A549 (cell line): ENCODE measurements around the gene DIP2C. TPM values are rescaled to one million over a fixed set of nuclear protein-coding genes. Genes with fewer than 3 reads are reported as not detected.

Experiments
- ATAC-seq, 2 experiments: fragments of 200-7000 bp in 1 of 2; fragments of >200 bp in 1 of 2; cut with Nextera tagmentation in 1 of 2; cut with Tn5 transposase in 1 of 2; 3 replicates each; pipeline versions ENCODE4 v1.8.0 to v1.9.1; 2018 to 2020; ENCODE audit warnings: mild to moderate bottlenecking in 1 of 2, moderate library complexity in 1 of 2
- CTCF ChIA-PET: fragments of 300-600 bp; sonication (Branson Sonifier 250); formaldehyde crosslinking; extraction: SDS; loops from one replicate; lab custom pipeline; 2021; ENCODE audit warnings: antibody characterized with exemption, inconsistent platforms; lab: Yijun Ruan, JAX
- POLR2A ChIA-PET: fragments of 350-600 bp; formaldehyde crosslinking; extraction: SDS; loops from one replicate; lab custom pipeline; 2021; ENCODE audit warnings: antibody characterized with exemption, inconsistent platforms; lab: Yijun Ruan, JAX
- DNase-seq, 2 experiments: peaks; one replicate each; pipeline versions ENCODE4 v3.0.0 to v3.0.0-alpha.2; 2011 to 2016; ENCODE audit warnings: low read depth in 1 of 2, low spot score in 1 of 2
- FAIRE-seq: peaks from 2 replicates; lab custom pipeline; 2011; peaks lifted over from hg19 to GRCh38; lab: Jason Lieb, UNC
- H3K27ac ChIP-seq, 2 experiments: fragments of >200 bp; sonication (Bioruptor Twin); formaldehyde crosslinking; 3 replicates each; pipeline ENCODE4 v1.5.1; 2016 to 2017
- H3K4me1 ChIP-seq: fragments of >200 bp; sonication (Bioruptor Twin); formaldehyde crosslinking; 3 replicates; pipeline ENCODE4 v1.6.1; 2016
- H3K4me2 ChIP-seq: fragments of >200 bp; sonication (Bioruptor Twin); formaldehyde crosslinking; 3 replicates; pipeline ENCODE4 v1.6.1; 2016
- H3K4me3 ChIP-seq: fragments of >200 bp; sonication (Bioruptor Twin); formaldehyde crosslinking; 3 replicates; pipeline ENCODE4 v1.5.1; 2016
- H3K9me3 ChIP-seq: fragments of >200 bp; sonication (Bioruptor Twin); formaldehyde crosslinking; 3 replicates; pipeline ENCODE4 v1.6.1; 2016
- EHMT2 ChIP-seq: fragments of 200-600 bp; sonication (generic); IDR thresholded peaks from 2 replicates; pipeline ENCODE4 v1.6.1; 2016; ENCODE audit warnings: antibody characterized with exemption, low read depth, mild to moderate bottlenecking, moderate library complexity
- EP300 ChIP-seq, 2 experiments: fragments of >200 bp; sonication (Bioruptor Twin); formaldehyde crosslinking; IDR thresholded peaks; 2 replicates in 1 of 2; 3 replicates in 1 of 2; pipeline ENCODE4 v1.6.1; 2016 to 2017
- HDAC2 ChIP-seq: fragments of 200-600 bp; sonication (generic); IDR thresholded peaks from 2 replicates; pipeline ENCODE4 v1.6.1; 2016
- HEYL ChIP-seq: fragments of 250-450 bp; sonication (Bioruptor Pico); IDR thresholded peaks from 2 replicates; pipeline ENCODE4 v1.8.0; 2021; ENCODE audit warnings: mild to moderate bottlenecking, moderate library complexity
- HOXB5 ChIP-seq: fragments of 250-450 bp; sonication (Bioruptor Pico); IDR thresholded peaks from 2 replicates; pipeline ENCODE4 v1.5.0; 2020; ENCODE audit warnings: mild to moderate bottlenecking, moderate library complexity
- NFE2L2 ChIP-seq: fragments of 150-350 bp; conservative IDR thresholded peaks from 2 replicates; pipeline ENCODE4 v1.6.1; 2014; ENCODE audit warnings: low read length
- POLR2A ChIP-seq: IDR thresholded peaks from 2 replicates; pipeline ENCODE4 v1.6.1; 2012; ENCODE audit warnings: mild to moderate bottlenecking, low read length
- RCOR1 ChIP-seq: fragments of 150-350 bp; IDR thresholded peaks from 2 replicates; pipeline ENCODE4 v1.6.1; 2014; ENCODE audit warnings: antibody characterized with exemption, low read length, low read depth
- RNF2 ChIP-seq: fragments of 200-600 bp; sonication (generic); IDR thresholded peaks from 2 replicates; pipeline ENCODE4 v1.6.1; 2016; ENCODE audit warnings: low read depth, mild to moderate bottlenecking, antibody characterized with exemption, moderate library complexity, borderline replicate concordance
- WGBS: methylation state at CpG from one replicate; pipeline ENCODE4 v1.1.6; 2017; ENCODE audit errors: missing lambda C conversion rate; 5-methylcytosine and 5-hydroxymethylcytosine counted together
- polyA plus RNA-seq, 4 experiments: library from polyadenylated mRNA; depleted of rRNA in 3 of 4; stranded (reverse); fragments of >200 nt; fragmentation: RNase III in 1 of 4; extraction: RNeasy Plus Mini Kit Qiagen cat#74134 plus additional on column Dnase treatment in 1 of 4; gene quantifications; 2 replicates in 3 of 4; 3 replicates in 1 of 4; pipeline ENCODE4 v1.2.3, GENCODE V29; 2011 to 2017
- TF ChIP-seq, protein P1 (sequence below): fragments of 150-350 bp; IDR thresholded peaks from 2 replicates; pipeline ENCODE4 v1.6.1; 2014; ENCODE audit warnings: low read depth, mild to moderate bottlenecking, low read length
- TF ChIP-seq, protein P2 (sequence below): fragments of 250-450 bp; sonication (Bioruptor Pico); IDR thresholded peaks from 2 replicates; pipeline ENCODE4 v1.5.0; 2021; ENCODE audit warnings: mild to moderate bottlenecking, moderate library complexity, borderline replicate concordance

Gene DIP2C
- polyA plus RNA-seq, 2 of the 4 experiments (the other 2 are of a cell fraction), result 3.7 to 5.0 TPM

DNA sequence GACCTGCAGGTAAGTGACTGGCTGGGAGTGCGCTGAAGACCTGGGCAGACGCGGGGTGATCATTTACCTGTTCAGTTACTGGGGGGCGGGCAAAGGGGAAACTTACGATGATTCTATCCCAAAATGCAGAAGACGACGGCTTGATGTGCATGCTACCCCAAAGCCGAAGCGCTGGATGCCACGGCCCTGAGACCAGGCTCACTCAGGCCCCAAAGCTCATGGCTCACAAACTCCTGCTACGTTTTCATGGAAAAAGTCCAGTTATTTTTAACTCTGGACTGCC lies 200.6 kb downstream of the DIP2C start (continued):
- TF ChIP-seq EHMT2, result no peak
- no peak for TF ChIP-seq RNF2
- TF ChIP-seq HOXB5 (CRISPR knock-in tag), result no peak

DNA sequence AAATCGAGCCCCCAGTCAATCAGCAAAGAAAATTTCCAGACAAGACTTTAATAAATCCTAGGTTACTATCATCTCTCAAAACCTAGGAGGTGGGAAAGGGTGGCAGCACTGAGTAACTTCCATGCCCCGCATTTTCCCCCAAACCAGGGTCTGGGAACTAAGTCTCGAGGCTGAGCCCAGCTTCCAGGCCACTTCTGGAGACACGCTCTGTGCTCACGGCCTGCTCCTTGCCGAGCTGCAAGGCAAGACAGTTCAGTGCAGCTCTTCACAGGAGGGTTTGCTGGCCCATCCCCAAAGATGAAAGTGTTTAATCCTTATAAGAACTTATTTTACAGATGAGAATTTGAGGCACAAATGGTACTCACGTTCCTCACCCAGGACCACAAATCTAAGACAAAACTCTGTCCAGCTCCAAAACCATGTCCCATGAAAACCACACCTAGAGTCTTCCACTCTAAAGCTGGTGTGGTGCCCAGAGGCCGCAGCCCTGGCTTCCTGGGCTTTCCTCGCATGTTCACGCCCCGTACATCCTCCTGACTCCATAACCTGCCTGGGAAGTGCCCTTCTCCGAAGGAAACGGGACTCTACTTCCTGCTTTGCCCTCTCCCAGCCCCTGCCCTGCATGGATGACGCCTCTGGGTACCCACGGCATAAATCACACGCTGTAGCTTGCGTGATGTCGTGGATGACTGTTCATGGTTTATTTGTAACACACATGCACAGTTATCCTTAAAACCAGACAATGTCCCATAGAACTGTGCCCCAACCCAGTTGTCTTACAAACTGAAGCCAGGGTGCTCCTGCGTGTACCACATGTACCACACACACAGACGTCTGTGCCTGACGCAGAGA lies 201.2 kb downstream of the DIP2C start:
- Histone ChIP-seq H3K4me1 (peaks cover 5% of the 10 kb centered on the region; the same call in 1 of the 3 replicates), H3K9me3 (no peaks in the 10 kb centered on the region), H3K27ac (no peak overlapping the region), H3K4me2 (no peak overlapping the region), H3K4me3 (no peak overlapping the region)
- ChIA-PET CTCF (interaction anchor here (1.5 kb wide), 1 partner anchor 11 kb away, joined by 5 read pairs; no protein-coding TSS in a partner anchor), POLR2A (no interaction called here)
- no peak for ATAC-seq
- DNase-seq, result no peak
- no peak for FAIRE-seq
- WGBS, result 89% methylated on average over 21 of the region's 21 CpGs
- no peak for TF ChIP-seq RCOR1
- no peak for TF ChIP-seq HDAC2

DNA sequence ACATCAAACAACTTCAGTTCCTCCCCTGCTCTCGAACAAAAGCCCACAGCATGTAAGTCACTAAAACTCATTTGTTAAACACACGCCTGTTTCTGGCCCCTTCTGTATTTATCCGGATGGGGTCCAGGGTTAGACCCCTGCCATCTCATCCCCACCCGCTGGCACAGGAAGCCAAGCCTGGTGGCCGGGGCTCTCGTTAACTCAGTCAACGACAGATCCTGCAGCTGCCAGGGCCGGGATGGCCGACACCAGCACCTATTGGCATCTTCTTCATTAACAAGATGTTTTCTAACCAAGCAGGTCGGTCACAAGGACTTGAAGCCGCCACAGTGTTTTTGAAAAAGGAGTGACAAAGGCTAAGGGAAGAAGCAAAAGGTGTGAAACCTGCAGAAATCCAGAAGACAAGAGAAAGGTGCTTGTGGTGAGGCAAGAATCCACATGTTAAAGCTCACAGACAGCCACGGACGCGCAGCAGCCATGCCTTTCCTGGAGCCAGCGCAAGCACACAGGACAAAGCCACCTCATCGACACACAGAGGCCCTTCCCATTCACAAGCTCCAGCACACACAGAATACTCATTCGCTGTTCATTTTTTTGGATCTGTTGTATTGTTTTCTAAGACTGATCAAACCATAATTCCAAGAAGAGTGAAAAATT lies 202.7 kb downstream of the DIP2C start:
- Histone ChIP-seq H3K4me1 (peaks cover 5% of the 10 kb centered on the region; the same call in 1 of the 3 replicates), H3K27ac (no peak overlapping the region), H3K4me2 (no peak overlapping the region), H3K4me3 (no peak overlapping the region), H3K9me3 (no peaks in the 10 kb centered on the region)
- no peak for ATAC-seq
- DNase-seq, result no peak
- POLR2A ChIA-PET, result no interaction called here
- TF ChIP-seq EP300 (IDR thresholded peaks at IDR 0.05) (no peak), POLR2A (no peak)
- TF ChIP-seq, protein P1, sequence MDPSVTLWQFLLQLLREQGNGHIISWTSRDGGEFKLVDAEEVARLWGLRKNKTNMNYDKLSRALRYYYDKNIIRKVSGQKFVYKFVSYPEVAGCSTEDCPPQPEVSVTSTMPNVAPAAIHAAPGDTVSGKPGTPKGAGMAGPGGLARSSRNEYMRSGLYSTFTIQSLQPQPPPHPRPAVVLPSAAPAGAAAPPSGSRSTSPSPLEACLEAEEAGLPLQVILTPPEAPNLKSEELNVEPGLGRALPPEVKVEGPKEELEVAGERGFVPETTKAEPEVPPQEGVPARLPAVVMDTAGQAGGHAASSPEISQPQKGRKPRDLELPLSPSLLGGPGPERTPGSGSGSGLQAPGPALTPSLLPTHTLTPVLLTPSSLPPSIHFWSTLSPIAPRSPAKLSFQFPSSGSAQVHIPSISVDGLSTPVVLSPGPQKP, result no peak
- 93% methylated on average over 17 of the region's 17 CpGs for whole genome bisulfite sequencing
- CTCF ChIA-PET, result interaction anchor here (0.9 to 1.5 kb wide), 2 partner anchors 13 to 25 kb away, joined by 3 to 5 read pairs; no protein-coding TSS in a partner anchor
- FAIRE-seq, result no peak

DNA sequence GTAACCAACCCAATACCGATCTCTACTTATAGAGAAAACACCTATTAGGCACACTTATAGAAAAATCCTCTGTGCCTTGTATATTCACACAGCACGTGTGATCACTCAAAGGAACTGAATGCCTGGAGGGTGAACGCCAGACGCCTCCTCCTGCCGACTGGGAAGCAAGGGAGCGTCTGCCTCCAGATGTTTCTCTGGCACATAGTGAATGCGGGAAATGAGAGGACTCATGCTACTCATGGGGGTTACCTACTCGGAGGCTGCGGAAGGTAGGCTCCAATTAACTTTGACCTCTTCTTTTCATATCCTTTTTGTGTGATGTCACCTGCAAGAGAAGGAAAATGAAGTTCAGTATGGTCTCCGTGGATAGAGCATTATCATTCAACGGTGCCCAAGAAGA lies 203.3 kb downstream of the DIP2C start:
- TF ChIP-seq HEYL (no peak), HDAC2 (no peak), NFE2L2 (no peak)
- TF ChIP-seq, protein P1, result no peak
- TF ChIP-seq, protein P2, sequence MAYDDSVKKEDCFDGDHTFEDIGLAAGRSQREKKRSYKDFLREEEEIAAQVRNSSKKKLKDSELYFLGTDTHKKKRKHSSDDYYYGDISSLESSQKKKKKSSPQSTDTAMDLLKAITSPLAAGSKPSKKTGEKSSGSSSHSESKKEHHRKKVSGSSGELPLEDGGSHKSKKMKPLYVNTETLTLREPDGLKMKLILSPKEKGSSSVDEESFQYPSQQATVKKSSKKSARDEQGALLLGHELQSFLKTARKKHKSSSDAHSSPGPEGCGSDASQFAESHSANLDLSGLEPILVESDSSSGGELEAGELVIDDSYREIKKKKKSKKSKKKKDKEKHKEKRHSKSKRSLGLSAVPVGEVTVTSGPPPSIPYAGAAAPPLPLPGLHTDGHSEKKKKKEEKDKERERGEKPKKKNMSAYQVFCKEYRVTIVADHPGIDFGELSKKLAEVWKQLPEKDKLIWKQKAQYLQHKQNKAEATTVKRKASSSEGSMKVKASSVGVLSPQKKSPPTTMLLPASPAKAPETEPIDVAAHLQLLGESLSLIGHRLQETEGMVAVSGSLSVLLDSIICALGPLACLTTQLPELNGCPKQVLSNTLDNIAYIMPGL (CRISPR knock-in tag), result no peak
- ChIA-PET POLR2A (no interaction called here), CTCF (no interaction called here)
- H3K4me2 ChIP-seq, result no peak overlapping the region
- ATAC-seq (no peak), DNase-seq (no peak), FAIRE-seq (no peak)
- no peak overlapping the region for H3K4me3 ChIP-seq
- 84% methylated on average over 11 of the region's 11 CpGs for WGBS
- H3K9me3 ChIP-seq, result no peaks in the 10 kb centered on the region
- no peak overlapping the region for H3K27ac ChIP-seq
- peaks cover 5% of the 10 kb centered on the region; the same call in 1 of the 3 replicates for H3K4me1 ChIP-seq
